ENCODE data around the gene MUC12. TPM values are rescaled to one million over a fixed set of nuclear protein-coding genes. Genes with fewer than 3 reads are reported as not detected.

Gene MUC12
- total RNA-seq, 1 donor from 2014 or later = 1.7 TPM

- DNase-seq (ENCODE audit: low read depth) = no peak
- no peak for TF ChIP-seq CTCF (conservative IDR thresholded peaks at IDR 0.05; ENCODE audit: low read depth, low read length)
- H3K4me3 ChIP-seq (ENCODE audit: low read depth, low read length) = no peak within 1 kb of the TSS
Measured at GRCh38 chr7:100949227-100949932, 20.0 kb upstream of the MUC12 start, which contains the start of gene MUC3A. MUC3A (plus strand) TSS chr7:100949534; CDS start chr7:100949625, 91 bp downstream.

- DNase-seq (ENCODE audit: low read depth) = no peak
- H3K4me3 ChIP-seq (ENCODE audit: low read depth, low read length) = no peak overlapping the region
- no peak for TF ChIP-seq CTCF (conservative IDR thresholded peaks at IDR 0.05; ENCODE audit: low read depth, low read length)
Measured at GRCh38 chr7:100949933-100950443, 19.4 kb upstream of the MUC12 start.

GRCh38 chr7:100951172-100951571 is 18.2 kb upstream of the MUC12 start:
- no peak for DNase-seq (ENCODE audit: low read depth)
- TF ChIP-seq CTCF (conservative IDR thresholded peaks at IDR 0.05; ENCODE audit: low read depth, low read length) = no peak
- no peak overlapping the region for H3K4me3 ChIP-seq (ENCODE audit: low read depth, low read length)

DNA sequence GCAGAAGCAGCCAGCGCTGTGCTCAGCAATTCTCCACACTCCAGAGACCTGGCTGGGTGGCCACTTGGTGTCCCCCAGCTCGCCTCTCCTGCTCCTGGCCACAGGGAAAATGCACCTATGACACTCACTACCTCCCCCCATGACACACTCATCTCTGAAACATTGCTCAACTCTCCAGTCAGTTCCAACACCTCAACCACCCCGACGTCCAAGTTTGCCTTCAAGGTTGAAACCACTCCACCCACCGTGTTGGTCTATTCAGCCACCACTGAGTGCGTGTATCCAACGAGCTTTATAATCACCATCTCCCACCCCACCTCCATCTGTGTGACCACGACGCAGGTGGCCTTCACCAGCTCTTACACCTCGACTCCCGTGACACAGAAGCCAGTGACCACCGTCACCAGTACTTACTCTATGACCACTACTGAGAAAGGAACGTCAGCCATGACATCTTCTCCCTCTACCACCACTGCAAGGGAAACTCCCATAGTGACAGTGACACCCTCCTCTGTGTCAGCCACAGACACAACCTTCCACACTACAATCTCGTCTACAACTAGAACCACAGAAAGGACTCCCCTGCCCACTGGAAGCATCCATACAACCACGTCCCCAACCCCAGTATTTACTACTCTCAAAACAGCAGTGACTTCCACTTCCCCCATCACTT is 17.3 kb upstream of the MUC12 start:
- TF ChIP-seq CTCF (conservative IDR thresholded peaks at IDR 0.05; ENCODE audit: low read depth, low read length) = no peak
- H3K4me3 ChIP-seq (ENCODE audit: low read depth, low read length) = no peak overlapping the region
- DNase-seq (ENCODE audit: low read depth) = no peak

GRCh38 chr7:100952641-100953040 is 16.7 kb upstream of the MUC12 start:
- no peak for TF ChIP-seq CTCF (conservative IDR thresholded peaks at IDR 0.05; ENCODE audit: low read depth, low read length)
- DNase-seq (ENCODE audit: low read depth) = no peak

GRCh38 chr7:100957832-100958421 is 11.4 kb upstream of the MUC12 start:
- TF ChIP-seq CTCF (conservative IDR thresholded peaks at IDR 0.05; ENCODE audit: low read depth, low read length) = no peak
- no peak overlapping the region for H3K4me3 ChIP-seq (ENCODE audit: low read depth, low read length)
- no peak for DNase-seq (ENCODE audit: low read depth)

More at GRCh38 chr7:100952641-100953040, 16.7 kb upstream of the MUC12 start:
- H3K4me3 ChIP-seq (ENCODE audit: low read depth, low read length) = no peak overlapping the region
